GM12873 (cell line): ENCODE measurements around the gene SCUBE3.

Experiments used
- TF ChIP-seq, protein P1 (sequence below): IDR thresholded peaks from 2 replicates; pipeline ENCODE4 v1.5.1; 2012; ENCODE audit warnings: low read depth, mild to moderate bottlenecking, moderate library complexity, low read length, control low read depth; ENCODE audit not compliant: insufficient read depth; ENCODE audit errors: missing control alignments

Gene SCUBE3

DNA sequence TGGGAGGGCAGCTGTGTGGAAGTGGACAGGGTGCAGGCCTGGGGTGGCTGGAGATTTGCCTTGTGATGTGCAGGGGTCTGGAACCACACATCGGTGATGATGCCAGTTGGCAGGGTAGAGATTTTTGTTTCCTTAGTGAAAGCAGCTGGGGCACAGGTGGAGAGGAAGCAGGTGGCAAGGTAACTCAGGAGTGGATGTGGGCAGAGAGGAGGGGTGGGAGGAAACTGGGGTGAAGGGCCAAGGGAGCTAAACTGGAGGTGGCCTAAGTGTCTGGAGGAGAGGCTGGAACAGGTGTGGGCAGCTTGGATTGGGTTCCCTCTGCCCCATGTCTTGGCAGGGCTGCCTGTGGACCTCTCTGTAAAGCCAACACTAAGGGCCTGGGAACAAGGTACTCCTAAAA lies 4.7 kb upstream of the SCUBE3 start:
- TF ChIP-seq, protein P1, sequence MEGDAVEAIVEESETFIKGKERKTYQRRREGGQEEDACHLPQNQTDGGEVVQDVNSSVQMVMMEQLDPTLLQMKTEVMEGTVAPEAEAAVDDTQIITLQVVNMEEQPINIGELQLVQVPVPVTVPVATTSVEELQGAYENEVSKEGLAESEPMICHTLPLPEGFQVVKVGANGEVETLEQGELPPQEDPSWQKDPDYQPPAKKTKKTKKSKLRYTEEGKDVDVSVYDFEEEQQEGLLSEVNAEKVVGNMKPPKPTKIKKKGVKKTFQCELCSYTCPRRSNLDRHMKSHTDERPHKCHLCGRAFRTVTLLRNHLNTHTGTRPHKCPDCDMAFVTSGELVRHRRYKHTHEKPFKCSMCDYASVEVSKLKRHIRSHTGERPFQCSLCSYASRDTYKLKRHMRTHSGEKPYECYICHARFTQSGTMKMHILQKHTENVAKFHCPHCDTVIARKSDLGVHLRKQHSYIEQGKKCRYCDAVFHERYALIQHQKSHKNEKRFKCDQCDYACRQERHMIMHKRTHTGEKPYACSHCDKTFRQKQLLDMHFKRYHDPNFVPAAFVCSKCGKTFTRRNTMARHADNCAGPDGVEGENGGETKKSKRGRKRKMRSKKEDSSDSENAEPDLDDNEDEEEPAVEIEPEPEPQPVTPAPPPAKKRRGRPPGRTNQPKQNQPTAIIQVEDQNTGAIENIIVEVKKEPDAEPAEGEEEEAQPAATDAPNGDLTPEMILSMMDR: no peak

DNA sequence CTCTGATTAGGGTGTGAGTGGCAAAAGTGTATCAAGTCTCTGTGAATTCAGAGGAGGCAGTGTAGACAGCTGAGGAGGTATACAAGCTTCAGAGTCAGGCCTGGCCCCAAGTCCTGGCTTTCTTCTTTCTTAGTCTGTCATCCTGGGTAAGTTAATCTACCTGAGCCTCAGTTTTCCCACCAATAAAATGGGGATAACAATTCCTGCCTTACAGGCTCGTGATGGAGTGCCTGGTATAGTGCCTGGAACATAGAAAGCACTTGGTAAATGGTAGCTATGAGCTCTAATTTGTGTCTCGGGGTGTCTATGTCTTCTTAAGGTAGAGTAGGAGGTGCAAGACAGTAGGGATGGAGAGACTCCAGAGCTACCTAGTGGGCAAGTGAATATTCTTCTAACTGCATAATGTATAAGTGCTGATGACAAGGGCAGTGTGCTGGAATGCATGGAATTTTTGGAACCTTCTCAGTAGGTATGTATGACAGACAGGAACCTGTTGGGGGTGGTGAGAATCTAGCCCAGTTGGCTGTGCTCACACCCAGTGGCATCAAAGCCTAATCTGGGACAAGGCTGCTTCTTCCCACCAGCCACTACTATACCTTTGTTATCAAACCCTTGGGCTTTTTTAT lies 4.0 kb upstream of the SCUBE3 start:
- TF ChIP-seq, protein P1: no peak

DNA sequence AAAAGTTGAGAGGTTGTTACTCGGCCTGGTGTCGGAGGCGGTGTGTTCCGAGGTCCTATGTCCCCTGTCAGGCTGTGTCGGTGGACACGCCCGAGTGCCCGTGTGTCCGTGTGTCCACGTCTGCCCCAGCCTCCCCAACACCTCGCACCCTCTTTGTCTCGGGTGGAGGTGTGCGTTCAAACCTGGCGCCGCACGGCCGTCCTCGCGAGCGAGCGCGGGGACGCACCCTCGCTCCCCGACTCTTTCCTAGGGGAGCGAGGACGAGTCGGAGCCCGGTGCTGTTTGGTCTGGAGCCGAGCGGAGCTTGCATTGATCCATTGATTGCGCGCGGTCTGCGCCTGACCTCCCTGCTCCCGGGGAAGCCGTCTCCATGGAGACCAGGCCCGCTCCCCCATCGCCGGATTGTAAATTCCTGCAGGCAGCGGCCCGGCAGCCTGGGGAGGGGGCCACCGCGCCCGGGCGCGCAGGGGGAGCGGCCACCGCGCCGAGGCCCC lies 411 bp upstream of the SCUBE3 start:
- TF ChIP-seq, protein P1: no peak

DNA sequence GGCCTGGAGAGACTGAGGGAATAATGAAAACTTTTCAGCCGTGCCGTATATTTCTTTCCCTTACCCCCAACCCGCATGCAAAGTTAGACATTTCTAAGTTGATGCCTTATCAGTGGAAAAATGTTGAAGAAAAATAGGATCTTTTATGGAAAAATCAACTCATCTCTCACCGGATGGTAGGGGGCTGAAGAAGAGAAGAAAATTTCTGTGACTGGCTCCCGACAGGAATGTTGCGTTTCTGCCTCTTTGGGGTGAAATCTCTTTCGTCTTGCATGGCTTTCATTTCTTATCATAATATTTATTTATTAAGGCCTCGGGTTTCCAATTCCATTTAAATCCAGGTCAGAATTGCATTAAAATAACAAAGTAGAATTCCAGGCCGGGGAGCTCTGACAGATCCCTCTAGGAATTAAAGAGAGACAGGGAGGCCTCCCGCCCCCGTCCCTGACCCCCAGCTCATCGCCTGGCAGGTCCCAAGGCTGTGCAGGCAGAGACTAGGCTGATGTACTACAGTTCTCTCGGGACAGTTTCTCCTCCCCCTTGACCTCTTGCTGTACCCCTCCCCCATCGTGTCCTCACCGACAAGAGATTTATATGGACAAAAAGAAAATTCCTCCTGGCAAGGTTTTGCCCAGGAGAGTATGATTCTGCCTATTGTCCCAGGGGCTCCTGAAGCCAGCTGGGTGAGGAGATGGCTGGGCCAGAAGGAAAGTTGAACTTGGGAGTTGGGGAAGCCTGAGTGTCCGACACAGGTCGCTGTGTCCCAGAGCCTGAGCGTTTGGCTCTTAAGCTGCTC lies 1.3 kb downstream of the SCUBE3 start:
- TF ChIP-seq, protein P1: no peak

DNA sequence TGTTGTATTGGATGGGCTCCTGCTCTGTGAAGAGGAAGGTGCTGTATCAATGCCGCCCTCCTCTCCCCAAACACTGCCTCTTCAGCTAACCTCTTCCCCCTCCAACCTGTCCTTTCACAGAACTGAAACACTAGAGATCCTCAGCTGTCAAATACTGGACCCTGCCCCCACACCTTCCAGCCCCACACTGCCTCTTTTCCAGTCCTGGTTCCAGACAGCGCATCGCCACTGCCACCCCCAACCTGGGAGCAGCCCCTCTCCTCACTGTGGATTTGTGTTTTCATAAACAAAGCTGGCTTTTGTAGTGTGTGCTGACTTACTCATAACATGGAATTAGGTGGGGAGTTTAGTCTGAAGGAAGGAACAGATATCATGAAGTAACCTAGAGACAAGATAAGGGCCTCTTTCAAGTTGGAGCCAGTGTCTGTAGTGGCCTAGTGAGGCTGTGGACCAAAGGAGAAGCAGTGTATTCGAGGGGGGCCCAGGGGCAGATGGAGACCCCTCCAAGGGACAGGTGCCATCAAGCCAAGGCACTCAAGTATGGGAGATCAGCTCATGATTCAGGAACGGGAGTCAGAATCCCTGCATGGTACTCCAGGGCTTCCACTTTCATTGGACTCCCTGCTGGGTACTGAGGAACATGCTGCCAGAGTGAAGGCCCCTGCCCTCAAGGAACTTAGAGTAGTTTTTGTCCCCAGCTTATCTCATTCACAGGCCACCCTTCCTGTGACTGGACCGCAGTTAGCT lies 2.1 kb downstream of the SCUBE3 start:
- TF ChIP-seq, protein P1: no peak

DNA sequence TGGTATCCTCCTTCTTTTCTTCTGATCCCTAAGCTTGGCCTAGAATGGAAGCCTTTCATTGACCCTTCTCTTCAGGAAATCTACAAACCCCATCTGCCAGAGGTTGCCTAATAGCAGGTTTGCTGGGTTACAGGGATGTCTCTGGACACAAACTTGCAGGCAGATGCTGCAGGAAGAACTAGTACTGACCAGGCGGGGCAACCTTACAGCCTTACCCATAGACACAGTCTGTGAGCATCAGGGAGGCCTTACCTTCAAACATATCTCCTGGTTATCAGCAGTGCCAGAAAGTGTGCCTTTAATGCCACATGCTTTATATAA lies 2.6 kb downstream of the SCUBE3 start:
- TF ChIP-seq, protein P1: no peak
